HepG2 (cell line): ENCODE measurements around the gene ZNF316. TPM values are rescaled to one million over a fixed set of nuclear protein-coding genes. Genes with fewer than 3 reads are reported as not detected.

Source experiments
- ARNTL ChIP-seq: sonication (generic); formaldehyde crosslinking; IDR thresholded peaks from 2 replicates; pipeline ENCODE4 v1.4.0; 2020; ENCODE audit warnings: mild to moderate bottlenecking, missing genetic modification reagents
- ATM ChIP-seq: fragments of 450-650 bp; IDR thresholded peaks from 2 replicates; pipeline ENCODE4 v1.7.1; 2017; ENCODE audit warnings: mild to moderate bottlenecking, borderline replicate concordance
- IKZF4 ChIP-seq: sonication (generic); formaldehyde crosslinking; IDR thresholded peaks from 2 replicates; pipeline ENCODE4 v1.5.1; 2020; ENCODE audit warnings: borderline replicate concordance, mild to moderate bottlenecking, low read depth, missing genetic modification reagents; ENCODE audit errors: not compliant biosample characterization
- MEF2D ChIP-seq: sonication (generic); formaldehyde crosslinking; IDR thresholded peaks from 2 replicates; pipeline ENCODE4 v1.5.1; 2020; ENCODE audit warnings: mild to moderate bottlenecking, missing genetic modification reagents
- NONO ChIP-seq, 2 experiments: fragments of 450-650 bp in 1 of 2; sonication (generic) in 1 of 2; formaldehyde crosslinking in 1 of 2; IDR thresholded peaks in 1 of 2; conservative IDR thresholded peaks in 1 of 2; 2 replicates each; pipeline versions ENCODE4 v1.6.1 to v1.8.0; 2017 to 2022; ENCODE audit warnings: mild to moderate bottlenecking in 1 of 2, missing genetic modification reagents in 1 of 2, moderate library complexity in 1 of 2
- SNAI1 ChIP-seq: sonication (generic); formaldehyde crosslinking; IDR thresholded peaks from 2 replicates; pipeline ENCODE4 v1.5.0; 2020; ENCODE audit warnings: mild to moderate bottlenecking, missing genetic modification reagents, borderline replicate concordance
- YEATS4 ChIP-seq: sonication (generic); formaldehyde crosslinking; IDR thresholded peaks from 2 replicates; pipeline ENCODE4 v1.4.0; 2020; ENCODE audit warnings: missing genetic modification reagents, borderline replicate concordance
- ZNF605 ChIP-seq: sonication (generic); formaldehyde crosslinking; IDR thresholded peaks from 2 replicates; pipeline ENCODE4 v1.8.0; 2022; ENCODE audit warnings: mild to moderate bottlenecking, missing genetic modification reagents
- polyA plus RNA-seq, 8 experiments: library from polyadenylated mRNA; depleted of rRNA in 3 of 8; stranded (reverse) in 7 of 8; unstranded in 1 of 8; fragments of >200 nt; fragmentation: Illumina TruSeq in 4 of 8; extraction: Trizol in 4 of 8; gene quantifications; 2 replicates each; pipeline versions ENCODE4 v1.2.1 to v1.2.3, GENCODE V29; 2011 to 2016; ENCODE audit warnings: low read depth in 4 of 8, missing spikeins in 1 of 8, mixed read lengths in 1 of 8; ENCODE audit not compliant: insufficient read depth in 1 of 8
- total RNA-seq, 5 experiments: library from RNA; depleted of rRNA; stranded (reverse); fragments of >200 nt; fragmentation: Illumina TruSeq; extraction: Trizol; gene quantifications; 2 replicates each; pipeline ENCODE4 v1.2.3, GENCODE V29; 2016; ENCODE audit warnings: low read depth in 1 of 5
- TF ChIP-seq, protein P1 (sequence below): sonication (generic); formaldehyde crosslinking; IDR thresholded peaks from 2 replicates; pipeline ENCODE4 v1.4.0; 2020; ENCODE audit warnings: missing genetic modification reagents
- TF ChIP-seq, protein P2 (sequence below): sonication (generic); formaldehyde crosslinking; IDR thresholded peaks from 2 replicates; pipeline ENCODE4 v1.4.0; 2020; ENCODE audit warnings: missing genetic modification reagents
- TF ChIP-seq, protein P3 (sequence below): sonication (generic); formaldehyde crosslinking; IDR thresholded peaks from 2 replicates; pipeline ENCODE4 v1.8.1; 2023; ENCODE audit warnings: mild to moderate bottlenecking, missing genetic modification reagents
- TF ChIP-seq, protein P4 (sequence below): sonication (generic); formaldehyde crosslinking; IDR thresholded peaks from 2 replicates; pipeline ENCODE4 v1.5.1; 2020; ENCODE audit warnings: mild to moderate bottlenecking, missing genetic modification reagents, moderate library complexity
- TF ChIP-seq, protein P5 (sequence below): IDR thresholded peaks from 2 replicates; pipeline ENCODE4 v1.6.1; 2012; ENCODE audit warnings: inconsistent platforms

ZNF316 gene
- total and polyA plus RNA-seq, 2 of the 13 experiments (the other 11 are each of a cell fraction or from before 2014, with no cell fraction given) = 4.3 to 9.9 TPM

DNA sequence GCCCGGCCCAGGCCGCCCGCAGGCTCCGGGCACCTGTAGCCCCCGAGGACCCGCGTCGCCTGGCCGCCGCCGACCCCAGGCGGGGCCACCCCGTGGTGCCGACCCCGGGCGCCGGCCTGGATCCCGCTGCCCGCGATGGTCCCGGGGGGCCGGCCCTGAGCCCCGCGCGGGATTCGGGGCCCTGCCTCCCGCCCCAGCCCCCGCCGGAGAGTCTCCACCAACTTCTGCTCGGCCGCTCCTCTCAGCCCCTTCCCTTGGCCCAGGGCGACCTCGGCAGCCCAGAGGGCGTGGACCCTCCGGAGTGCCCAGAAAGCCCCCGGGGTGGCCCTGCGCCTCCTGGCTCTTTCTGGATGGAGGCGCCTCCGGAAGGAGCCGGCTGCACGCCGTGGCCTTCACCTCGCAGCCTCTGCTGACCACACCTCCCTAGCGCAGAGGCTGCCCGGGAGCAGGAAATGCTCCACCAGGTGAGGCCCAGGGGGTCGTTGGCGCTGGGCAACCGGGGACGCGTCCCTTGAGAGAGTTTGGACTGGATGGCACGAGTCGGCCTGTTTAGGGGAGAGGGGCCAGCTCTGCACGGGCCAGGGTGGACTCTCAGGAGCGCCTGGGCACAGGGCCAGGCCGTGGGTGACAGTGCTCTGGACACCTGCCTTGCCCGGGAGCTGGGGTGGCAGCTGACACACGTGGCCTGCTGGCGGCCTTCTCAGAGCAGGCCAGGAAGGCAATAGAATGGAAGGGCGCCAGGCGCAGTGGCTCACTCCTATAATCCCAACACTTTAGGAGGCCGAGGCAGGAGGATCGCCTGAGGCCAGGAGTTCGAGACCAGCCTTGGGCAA is 21.2 kb upstream of the ZNF316 start (continued):
- TF ChIP-seq, protein P1, sequence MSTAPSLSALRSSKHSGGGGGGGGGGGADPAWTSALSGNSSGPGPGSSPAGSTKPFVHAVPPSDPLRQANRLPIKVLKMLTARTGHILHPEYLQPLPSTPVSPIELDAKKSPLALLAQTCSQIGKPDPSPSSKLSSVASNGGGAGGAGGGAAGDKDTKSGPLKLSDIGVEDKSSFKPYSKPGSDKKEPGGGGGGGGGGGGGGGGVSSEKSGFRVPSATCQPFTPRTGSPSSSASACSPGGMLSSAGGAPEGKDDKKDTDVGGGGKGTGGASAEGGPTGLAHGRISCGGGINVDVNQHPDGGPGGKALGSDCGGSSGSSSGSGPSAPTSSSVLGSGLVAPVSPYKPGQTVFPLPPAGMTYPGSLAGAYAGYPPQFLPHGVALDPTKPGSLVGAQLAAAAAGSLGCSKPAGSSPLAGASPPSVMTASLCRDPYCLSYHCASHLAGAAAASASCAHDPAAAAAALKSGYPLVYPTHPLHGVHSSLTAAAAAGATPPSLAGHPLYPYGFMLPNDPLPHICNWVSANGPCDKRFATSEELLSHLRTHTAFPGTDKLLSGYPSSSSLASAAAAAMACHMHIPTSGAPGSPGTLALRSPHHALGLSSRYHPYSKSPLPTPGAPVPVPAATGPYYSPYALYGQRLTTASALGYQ = peak; percentile 45; the same call in 1 of the 2 replicates
- TF ChIP-seq, protein P2, sequence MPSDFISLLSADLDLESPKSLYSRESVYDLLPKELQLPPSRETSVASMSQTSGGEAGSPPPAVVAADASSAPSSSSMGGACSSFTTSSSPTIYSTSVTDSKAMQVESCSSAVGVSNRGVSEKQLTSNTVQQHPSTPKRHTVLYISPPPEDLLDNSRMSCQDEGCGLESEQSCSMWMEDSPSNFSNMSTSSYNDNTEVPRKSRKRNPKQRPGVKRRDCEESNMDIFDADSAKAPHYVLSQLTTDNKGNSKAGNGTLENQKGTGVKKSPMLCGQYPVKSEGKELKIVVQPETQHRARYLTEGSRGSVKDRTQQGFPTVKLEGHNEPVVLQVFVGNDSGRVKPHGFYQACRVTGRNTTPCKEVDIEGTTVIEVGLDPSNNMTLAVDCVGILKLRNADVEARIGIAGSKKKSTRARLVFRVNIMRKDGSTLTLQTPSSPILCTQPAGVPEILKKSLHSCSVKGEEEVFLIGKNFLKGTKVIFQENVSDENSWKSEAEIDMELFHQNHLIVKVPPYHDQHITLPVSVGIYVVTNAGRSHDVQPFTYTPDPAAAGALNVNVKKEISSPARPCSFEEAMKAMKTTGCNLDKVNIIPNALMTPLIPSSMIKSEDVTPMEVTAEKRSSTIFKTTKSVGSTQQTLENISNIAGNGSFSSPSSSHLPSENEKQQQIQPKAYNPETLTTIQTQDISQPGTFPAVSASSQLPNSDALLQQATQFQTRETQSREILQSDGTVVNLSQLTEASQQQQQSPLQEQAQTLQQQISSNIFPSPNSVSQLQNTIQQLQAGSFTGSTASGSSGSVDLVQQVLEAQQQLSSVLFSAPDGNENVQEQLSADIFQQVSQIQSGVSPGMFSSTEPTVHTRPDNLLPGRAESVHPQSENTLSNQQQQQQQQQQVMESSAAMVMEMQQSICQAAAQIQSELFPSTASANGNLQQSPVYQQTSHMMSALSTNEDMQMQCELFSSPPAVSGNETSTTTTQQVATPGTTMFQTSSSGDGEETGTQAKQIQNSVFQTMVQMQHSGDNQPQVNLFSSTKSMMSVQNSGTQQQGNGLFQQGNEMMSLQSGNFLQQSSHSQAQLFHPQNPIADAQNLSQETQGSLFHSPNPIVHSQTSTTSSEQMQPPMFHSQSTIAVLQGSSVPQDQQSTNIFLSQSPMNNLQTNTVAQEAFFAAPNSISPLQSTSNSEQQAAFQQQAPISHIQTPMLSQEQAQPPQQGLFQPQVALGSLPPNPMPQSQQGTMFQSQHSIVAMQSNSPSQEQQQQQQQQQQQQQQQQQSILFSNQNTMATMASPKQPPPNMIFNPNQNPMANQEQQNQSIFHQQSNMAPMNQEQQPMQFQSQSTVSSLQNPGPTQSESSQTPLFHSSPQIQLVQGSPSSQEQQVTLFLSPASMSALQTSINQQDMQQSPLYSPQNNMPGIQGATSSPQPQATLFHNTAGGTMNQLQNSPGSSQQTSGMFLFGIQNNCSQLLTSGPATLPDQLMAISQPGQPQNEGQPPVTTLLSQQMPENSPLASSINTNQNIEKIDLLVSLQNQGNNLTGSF (CRISPR knock-in tag) = 0 out of 2 replicates have a peak, but pooled peaks have one; percentile 41
- TF ChIP-seq SNAI1 (CRISPR knock-in tag) (0 out of 2 replicates have a peak, but pooled peaks have one; percentile 34), ATM (no peak), MEF2D (CRISPR knock-in tag) (no peak), IKZF4 (CRISPR knock-in tag) (peak; percentile 66), ZNF605 (CRISPR knock-in tag) (peak; percentile 56), YEATS4 (CRISPR knock-in tag) (no peak), ARNTL (CRISPR knock-in tag) (0 out of 2 replicates have a peak, but pooled peaks have one; percentile 34), NONO (IDR thresholded peaks at IDR 0.05) (no peak), NONO (CRISPR knock-in tag; conservative IDR thresholded peaks at IDR 0.05) (0 out of 2 replicates have a peak, but pooled peaks have one; percentile 26)
- TF ChIP-seq, protein P3, sequence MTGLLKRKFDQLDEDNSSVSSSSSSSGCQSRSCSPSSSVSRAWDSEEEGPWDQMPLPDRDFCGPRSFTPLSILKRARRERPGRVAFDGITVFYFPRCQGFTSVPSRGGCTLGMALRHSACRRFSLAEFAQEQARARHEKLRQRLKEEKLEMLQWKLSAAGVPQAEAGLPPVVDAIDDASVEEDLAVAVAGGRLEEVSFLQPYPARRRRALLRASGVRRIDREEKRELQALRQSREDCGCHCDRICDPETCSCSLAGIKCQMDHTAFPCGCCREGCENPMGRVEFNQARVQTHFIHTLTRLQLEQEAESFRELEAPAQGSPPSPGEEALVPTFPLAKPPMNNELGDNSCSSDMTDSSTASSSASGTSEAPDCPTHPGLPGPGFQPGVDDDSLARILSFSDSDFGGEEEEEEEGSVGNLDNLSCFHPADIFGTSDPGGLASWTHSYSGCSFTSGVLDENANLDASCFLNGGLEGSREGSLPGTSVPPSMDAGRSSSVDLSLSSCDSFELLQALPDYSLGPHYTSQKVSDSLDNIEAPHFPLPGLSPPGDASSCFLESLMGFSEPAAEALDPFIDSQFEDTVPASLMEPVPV (CRISPR knock-in tag) = peak; percentile 63; the same call in 1 of the 2 replicates
- TF ChIP-seq, protein P4, sequence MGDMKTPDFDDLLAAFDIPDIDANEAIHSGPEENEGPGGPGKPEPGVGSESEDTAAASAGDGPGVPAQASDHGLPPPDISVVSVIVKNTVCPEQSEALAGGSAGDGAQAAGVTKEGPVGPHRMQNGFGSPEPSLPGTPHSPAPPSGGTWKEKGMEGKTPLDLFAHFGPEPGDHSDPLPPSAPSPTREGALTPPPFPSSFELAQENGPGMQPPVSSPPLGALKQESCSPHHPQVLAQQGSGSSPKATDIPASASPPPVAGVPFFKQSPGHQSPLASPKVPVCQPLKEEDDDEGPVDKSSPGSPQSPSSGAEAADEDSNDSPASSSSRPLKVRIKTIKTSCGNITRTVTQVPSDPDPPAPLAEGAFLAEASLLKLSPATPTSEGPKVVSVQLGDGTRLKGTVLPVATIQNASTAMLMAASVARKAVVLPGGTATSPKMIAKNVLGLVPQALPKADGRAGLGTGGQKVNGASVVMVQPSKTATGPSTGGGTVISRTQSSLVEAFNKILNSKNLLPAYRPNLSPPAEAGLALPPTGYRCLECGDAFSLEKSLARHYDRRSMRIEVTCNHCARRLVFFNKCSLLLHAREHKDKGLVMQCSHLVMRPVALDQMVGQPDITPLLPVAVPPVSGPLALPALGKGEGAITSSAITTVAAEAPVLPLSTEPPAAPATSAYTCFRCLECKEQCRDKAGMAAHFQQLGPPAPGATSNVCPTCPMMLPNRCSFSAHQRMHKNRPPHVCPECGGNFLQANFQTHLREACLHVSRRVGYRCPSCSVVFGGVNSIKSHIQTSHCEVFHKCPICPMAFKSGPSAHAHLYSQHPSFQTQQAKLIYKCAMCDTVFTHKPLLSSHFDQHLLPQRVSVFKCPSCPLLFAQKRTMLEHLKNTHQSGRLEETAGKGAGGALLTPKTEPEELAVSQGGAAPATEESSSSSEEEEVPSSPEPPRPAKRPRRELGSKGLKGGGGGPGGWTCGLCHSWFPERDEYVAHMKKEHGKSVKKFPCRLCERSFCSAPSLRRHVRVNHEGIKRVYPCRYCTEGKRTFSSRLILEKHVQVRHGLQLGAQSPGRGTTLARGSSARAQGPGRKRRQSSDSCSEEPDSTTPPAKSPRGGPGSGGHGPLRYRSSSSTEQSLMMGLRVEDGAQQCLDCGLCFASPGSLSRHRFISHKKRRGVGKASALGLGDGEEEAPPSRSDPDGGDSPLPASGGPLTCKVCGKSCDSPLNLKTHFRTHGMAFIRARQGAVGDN (CRISPR knock-in tag) = peak; percentile 92
- TF ChIP-seq, protein P5, sequence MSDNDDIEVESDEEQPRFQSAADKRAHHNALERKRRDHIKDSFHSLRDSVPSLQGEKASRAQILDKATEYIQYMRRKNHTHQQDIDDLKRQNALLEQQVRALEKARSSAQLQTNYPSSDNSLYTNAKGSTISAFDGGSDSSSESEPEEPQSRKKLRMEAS = peak; percentile 77
